Measurements from ENCODE around the gene GRHPR.

GRHPR gene

DNA sequence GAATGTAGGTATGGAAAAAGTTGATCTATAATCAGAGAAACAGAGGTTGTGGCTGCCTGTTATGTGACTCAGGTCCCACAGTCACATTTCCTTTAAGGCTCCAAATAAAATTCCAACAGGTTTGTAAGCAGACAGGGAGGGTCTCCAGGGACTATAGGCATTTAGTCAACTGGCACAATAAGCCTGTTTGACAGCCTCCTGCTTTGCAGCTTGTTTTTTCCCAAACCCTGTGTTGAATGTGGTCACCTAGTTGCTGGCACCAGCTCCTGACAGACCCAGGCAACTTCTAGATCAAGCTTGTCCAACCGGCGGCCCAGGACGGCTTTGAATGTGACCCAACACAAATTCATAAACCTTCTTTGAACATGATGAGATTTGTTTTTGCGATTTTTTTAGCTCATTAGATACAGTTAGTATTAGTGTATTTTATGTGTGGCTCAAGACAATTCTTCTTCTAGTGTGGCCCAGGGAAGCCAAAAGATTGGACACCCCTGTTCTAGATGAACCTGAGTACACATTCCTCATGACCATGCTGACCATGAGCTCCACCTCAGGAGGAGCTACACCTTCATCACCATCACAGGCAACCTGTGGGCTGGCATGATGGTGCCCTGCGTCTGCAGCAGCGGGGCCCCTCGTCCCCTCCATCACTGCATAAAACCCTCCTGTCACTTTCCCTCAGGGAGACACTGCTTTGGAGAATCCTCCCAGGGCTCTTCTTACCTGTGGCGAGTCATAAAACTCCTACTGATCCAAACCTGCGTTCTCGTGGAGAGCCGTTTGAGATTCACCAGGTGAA, 15.7 kb upstream of the GRHPR start:
- no peak for DNase-seq (ENCODE audit: extremely low spot score)
- TF ChIP-seq NFRKB (IDR thresholded peaks at IDR 0.05), result no peak
- TF ChIP-seq BHLHE40 (IDR thresholded peaks at IDR 0.05; ENCODE audit: borderline replicate concordance), result no peak
- TF ChIP-seq FOXA1 (IDR thresholded peaks at IDR 0.05), result no peak
- TF ChIP-seq ARNT (IDR thresholded peaks at IDR 0.05), result no peak
- TF ChIP-seq SUZ12 (IDR thresholded peaks at IDR 0.05), result no peak
- CTCF ChIA-PET, result no interaction called here
- POLR2A ChIA-PET, result no interaction called here

DNA sequence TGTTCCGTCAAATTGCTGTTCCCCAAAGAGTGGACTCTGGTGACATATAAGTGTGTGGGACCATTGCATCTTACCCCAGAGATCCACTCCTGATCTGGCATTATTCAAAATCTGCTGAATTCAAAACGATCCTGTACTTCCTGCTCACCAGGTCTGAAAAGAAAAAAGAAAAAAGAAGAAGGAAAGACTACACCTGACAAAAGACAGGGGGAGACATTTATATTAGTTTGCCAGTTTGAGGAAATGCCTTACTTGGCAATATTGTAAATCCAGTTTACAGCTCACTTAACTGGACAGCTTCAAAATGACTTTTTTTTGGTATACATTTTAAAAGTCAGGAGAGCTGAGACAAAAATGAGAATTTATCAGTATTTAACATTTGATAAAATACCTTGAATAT, 15.0 kb upstream of the GRHPR start:
- POLR2A ChIA-PET, result no interaction called here
- CTCF ChIA-PET, result no interaction called here
- no peak for DNase-seq (ENCODE audit: extremely low spot score)
- TF ChIP-seq NFRKB (IDR thresholded peaks at IDR 0.05) (no peak), CTBP1 (IDR thresholded peaks at IDR 0.05; ENCODE audit: borderline replicate concordance) (no peak), BHLHE40 (IDR thresholded peaks at IDR 0.05; ENCODE audit: borderline replicate concordance) (no peak)

DNA sequence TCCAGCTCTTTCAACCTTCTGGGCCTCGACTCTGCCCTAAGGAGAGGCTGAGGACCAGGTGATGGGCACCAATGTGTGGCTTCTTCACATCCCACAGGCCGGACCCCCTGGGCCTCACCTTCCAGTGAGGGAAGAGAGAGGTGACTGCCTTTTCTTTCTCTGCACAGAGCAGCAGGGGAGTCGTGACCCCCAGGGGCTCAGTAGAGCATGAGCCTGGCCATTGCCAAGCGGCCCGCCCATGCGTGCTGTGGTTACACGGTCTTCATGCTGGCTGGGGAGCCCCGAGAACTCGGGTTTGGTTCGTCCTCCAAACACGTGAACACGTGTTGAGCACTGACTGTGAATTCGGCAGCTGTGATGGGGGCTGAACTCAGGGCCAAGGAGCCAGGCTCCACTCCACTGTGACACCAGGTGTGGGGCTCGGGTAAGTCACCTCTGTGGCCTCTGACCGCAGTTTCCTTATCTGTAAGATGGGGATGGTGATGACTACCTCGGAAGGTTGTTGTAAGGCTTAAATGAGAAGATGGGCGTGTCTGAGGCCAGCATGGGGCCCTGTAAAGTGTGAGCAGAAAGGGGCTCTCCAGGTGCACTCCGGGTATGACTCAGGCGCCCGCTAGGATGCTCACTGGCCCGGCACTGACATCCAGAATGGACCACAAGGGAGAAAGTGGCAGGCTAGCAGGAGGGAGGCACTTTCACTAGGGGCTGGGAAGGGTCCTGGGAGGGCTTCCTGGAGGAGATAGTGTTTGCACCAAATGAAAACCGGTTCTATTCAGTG, 13.4 kb upstream of the GRHPR start:
- TF ChIP-seq FOXM1 (IDR thresholded peaks at IDR 0.05; ENCODE audit: borderline replicate concordance), result no peak
- TF ChIP-seq TARDBP (IDR thresholded peaks at IDR 0.05), result no peak
- TF ChIP-seq FOXK2 (IDR thresholded peaks at IDR 0.05), result no peak
- TF ChIP-seq SUZ12 (IDR thresholded peaks at IDR 0.05), result no peak
- no peak for TF ChIP-seq L3MBTL2 (conservative IDR thresholded peaks at IDR 0.05)
- no peak for TF ChIP-seq ARNT (IDR thresholded peaks at IDR 0.05)
- no peak for DNase-seq (ENCODE audit: extremely low spot score)
- CTCF ChIA-PET, result no interaction called here

DNA sequence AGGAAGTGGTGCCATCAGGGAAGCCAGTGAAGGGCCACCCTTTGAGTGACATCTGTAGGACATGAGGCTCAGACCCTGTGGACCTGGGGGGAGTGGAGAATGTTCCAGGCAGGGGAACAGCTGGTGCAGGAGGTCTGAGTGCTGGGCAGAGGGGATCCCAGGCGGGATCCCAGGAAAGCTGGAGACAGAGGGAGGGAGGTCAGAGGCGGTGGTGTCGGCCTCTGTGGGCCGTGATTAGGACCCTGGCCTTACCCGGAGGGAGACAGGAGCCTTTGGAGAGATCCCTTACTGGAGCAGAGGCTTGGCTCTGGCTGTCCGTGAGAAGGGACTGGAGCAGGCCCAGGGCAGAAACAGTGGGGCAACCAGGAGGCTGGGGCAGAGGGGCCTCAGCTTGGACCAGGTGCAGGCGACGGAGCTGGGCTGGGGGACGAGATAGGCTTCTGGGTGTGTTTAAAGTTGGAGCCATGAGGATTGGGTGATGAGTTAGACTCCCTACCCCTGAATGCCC, 12.1 kb upstream of the GRHPR start:
- ChIA-PET CTCF (interaction anchor here (0.6 kb wide), 1 partner anchor 536 kb away, joined by 3 read pairs; no protein-coding TSS in a partner anchor), POLR2A (no interaction called here)
- no peak for DNase-seq (ENCODE audit: extremely low spot score)
- TF ChIP-seq NFRKB (IDR thresholded peaks at IDR 0.05) (no peak), ARNT (IDR thresholded peaks at IDR 0.05) (no peak), SP1 (IDR thresholded peaks at IDR 0.05) (no peak), ELF4 (IDR thresholded peaks at IDR 0.05) (no peak), HDGF (IDR thresholded peaks at IDR 0.05; ENCODE audit: borderline replicate concordance) (no peak), FOXM1 (IDR thresholded peaks at IDR 0.05; ENCODE audit: borderline replicate concordance) (no peak), FOXK2 (IDR thresholded peaks at IDR 0.05) (no peak), BHLHE40 (IDR thresholded peaks at IDR 0.05; ENCODE audit: borderline replicate concordance) (no peak), LEF1 (IDR thresholded peaks at IDR 0.05; ENCODE audit: borderline replicate concordance) (no peak), L3MBTL2 (conservative IDR thresholded peaks at IDR 0.05) (no peak), TARDBP (IDR thresholded peaks at IDR 0.05) (no peak), CTBP1 (IDR thresholded peaks at IDR 0.05; ENCODE audit: borderline replicate concordance) (no peak), FOXA1 (IDR thresholded peaks at IDR 0.05) (no peak), ZNF384 (IDR thresholded peaks at IDR 0.05) (no peak), SUZ12 (IDR thresholded peaks at IDR 0.05) (no peak)
- TF ChIP-seq, protein P1, sequence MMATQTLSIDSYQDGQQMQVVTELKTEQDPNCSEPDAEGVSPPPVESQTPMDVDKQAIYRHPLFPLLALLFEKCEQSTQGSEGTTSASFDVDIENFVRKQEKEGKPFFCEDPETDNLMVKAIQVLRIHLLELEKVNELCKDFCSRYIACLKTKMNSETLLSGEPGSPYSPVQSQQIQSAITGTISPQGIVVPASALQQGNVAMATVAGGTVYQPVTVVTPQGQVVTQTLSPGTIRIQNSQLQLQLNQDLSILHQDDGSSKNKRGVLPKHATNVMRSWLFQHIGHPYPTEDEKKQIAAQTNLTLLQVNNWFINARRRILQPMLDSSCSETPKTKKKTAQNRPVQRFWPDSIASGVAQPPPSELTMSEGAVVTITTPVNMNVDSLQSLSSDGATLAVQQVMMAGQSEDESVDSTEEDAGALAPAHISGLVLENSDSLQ (IDR thresholded peaks at IDR 0.05), result no peak

More for the DNA sequence above, 13.4 kb upstream of the GRHPR start:
- POLR2A ChIA-PET, result interaction anchor here (1.2 kb wide), 1 partner anchor 13 kb away, joined by 3 read pairs; the partner anchor contains the start of gene GRHPR

DNA sequence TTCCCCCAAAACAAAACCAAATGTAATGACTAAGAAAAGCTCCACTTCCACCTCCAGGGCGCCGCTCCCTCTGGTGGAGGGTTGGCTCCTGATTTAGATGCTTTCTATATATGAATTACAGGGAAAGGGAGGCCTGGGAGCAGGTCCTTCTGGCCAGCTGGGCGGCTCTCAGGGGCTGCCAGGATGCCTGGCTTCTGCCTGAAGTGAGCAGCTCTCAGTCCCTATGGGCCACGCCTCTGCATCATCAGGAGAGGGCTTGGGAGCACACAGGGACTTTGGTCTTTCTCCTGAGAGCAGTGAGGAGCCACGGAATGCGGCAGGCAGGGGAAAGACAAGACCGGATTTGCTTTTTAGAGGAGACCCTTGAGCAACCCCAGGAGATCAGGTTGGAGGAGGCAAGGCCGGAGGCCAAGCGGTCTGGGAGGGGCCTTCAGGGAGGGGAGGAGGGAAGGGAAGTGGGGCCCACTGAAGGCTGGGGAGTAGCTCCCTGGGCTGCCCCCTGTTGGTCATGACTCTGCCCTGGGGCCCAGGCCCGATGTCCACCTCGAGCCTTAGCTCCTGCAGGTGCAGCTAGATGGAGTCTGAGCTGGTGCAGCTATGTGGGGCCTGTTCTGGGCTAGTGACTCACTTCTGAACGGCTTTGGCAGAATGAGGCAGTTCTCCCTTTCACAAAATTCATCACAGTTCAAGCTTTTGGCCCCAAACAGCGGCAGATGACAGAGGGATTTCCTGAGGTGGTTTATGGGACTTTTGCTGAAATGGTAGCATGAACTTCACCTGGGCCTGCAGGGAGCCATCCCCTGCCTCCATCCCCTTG, 11.3 kb upstream of the GRHPR start:
- CTCF ChIA-PET, result interaction anchor here (0.6 kb wide), 2 partner anchors 9 to 536 kb away, joined by 3 read pairs; no protein-coding TSS in a partner anchor
- no peak for DNase-seq (ENCODE audit: extremely low spot score)
- TF ChIP-seq SUZ12 (IDR thresholded peaks at IDR 0.05) (no peak), CTBP1 (IDR thresholded peaks at IDR 0.05; ENCODE audit: borderline replicate concordance) (no peak), FOXA1 (IDR thresholded peaks at IDR 0.05) (no peak), ARNT (IDR thresholded peaks at IDR 0.05) (no peak), NFRKB (IDR thresholded peaks at IDR 0.05) (no peak), ZNF384 (IDR thresholded peaks at IDR 0.05) (no peak), BHLHE40 (IDR thresholded peaks at IDR 0.05; ENCODE audit: borderline replicate concordance) (no peak), ELF4 (IDR thresholded peaks at IDR 0.05) (no peak), FOXK2 (IDR thresholded peaks at IDR 0.05) (no peak), L3MBTL2 (conservative IDR thresholded peaks at IDR 0.05) (no peak), LEF1 (IDR thresholded peaks at IDR 0.05; ENCODE audit: borderline replicate concordance) (no peak), HDGF (IDR thresholded peaks at IDR 0.05; ENCODE audit: borderline replicate concordance) (no peak), SP1 (IDR thresholded peaks at IDR 0.05) (no peak), FOXM1 (IDR thresholded peaks at IDR 0.05; ENCODE audit: borderline replicate concordance) (no peak), TARDBP (IDR thresholded peaks at IDR 0.05) (no peak)
- TF ChIP-seq, protein P1 (IDR thresholded peaks at IDR 0.05), result no peak

More for the DNA sequence above, 11.3 kb upstream of the GRHPR start:
- POLR2A ChIA-PET, result no interaction called here

Measured in HEK293T (cell line).